Measurements from ENCODE around the gene SIPA1L3. TPM values are rescaled to one million over a fixed set of nuclear protein-coding genes. Genes with fewer than 3 reads are reported as not detected.

The SIPA1L3 gene
- total and polyA plus RNA-seq, 2 of the 13 experiments (the other 11 are each of a cell fraction or from before 2014, with no cell fraction given), result 5.5 to 7.7 TPM

DNA sequence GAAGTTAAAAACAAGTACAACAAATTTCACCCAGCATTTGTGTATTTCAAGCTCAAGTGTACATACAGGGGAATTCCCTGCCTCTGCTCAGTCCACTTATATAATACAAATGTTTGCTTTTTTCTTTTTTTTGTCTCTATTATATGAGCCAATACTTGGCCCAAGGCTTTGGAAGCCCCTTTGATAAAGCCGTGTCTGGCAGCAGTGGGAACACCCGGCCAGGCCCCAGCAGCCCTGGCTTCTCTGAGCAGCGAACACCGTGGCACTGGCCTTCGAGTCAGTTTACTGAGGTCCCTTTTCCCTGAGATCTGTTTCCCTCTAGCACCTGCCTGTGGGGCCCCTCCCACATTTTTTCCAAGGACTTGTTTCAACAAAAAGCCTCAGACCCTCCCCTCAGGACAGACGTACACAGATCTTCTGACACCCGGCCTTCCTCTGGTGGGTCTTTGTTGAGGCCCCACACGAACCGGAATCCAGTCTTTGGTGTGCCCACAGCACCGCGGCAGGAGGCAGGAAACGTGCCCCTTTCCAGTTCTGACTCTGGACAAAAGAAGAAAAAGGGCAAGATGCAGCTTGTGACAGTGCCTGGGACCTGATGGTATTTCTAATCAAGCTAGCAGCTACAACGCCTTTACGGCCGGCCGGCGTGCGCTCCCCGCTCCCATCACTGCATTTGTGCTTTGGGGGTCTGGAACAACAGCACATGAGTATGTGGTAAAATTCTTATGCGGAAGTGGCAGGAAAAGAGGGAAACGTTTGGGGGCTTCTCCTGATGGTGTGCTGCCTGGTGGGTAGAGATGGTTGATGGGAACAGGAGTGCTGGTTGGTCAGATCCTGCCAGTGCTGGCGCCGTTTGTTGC, 13.8 kb downstream of the SIPA1L3 start (continued):
- TF ChIP-seq ZNF318 (CRISPR knock-in tag; IDR thresholded peaks at IDR 0.05) (no peak), NCOA2 (CRISPR knock-in tag; IDR thresholded peaks at IDR 0.05) (0 out of 2 replicates have a peak, but pooled peaks have one; percentile 33), THAP11 (CRISPR knock-in tag; IDR thresholded peaks at IDR 0.05) (peak; percentile 24; the same call in 1 of the 2 replicates), ZGPAT (CRISPR knock-in tag; IDR thresholded peaks at IDR 0.05) (peak; percentile 39; the same call in 1 of the 2 replicates), SKI (IDR thresholded peaks at IDR 0.05; ENCODE audit: partially characterized antibody) (peak; percentile 50), FOXM1 (CRISPR knock-in tag; IDR thresholded peaks at IDR 0.05) (no peak), KDM3A (CRISPR knock-in tag; IDR thresholded peaks at IDR 0.05; ENCODE audit: low read depth) (no peak), DR1 (CRISPR knock-in tag; IDR thresholded peaks at IDR 0.05) (no peak), SP4 (CRISPR knock-in tag; IDR thresholded peaks at IDR 0.05) (no peak), REST (IDR thresholded peaks at IDR 0.05; ENCODE audit: borderline replicate concordance in 1 of 2, low read depth in 1 of 2, low read length in 2 of 2) (no peak), ZNF616 (CRISPR knock-in tag; IDR thresholded peaks at IDR 0.05; ENCODE audit: low read depth) (no peak), ZNF441 (CRISPR knock-in tag; IDR thresholded peaks at IDR 0.05; ENCODE audit: borderline replicate concordance) (no peak)
- TF ChIP-seq, protein P1, sequence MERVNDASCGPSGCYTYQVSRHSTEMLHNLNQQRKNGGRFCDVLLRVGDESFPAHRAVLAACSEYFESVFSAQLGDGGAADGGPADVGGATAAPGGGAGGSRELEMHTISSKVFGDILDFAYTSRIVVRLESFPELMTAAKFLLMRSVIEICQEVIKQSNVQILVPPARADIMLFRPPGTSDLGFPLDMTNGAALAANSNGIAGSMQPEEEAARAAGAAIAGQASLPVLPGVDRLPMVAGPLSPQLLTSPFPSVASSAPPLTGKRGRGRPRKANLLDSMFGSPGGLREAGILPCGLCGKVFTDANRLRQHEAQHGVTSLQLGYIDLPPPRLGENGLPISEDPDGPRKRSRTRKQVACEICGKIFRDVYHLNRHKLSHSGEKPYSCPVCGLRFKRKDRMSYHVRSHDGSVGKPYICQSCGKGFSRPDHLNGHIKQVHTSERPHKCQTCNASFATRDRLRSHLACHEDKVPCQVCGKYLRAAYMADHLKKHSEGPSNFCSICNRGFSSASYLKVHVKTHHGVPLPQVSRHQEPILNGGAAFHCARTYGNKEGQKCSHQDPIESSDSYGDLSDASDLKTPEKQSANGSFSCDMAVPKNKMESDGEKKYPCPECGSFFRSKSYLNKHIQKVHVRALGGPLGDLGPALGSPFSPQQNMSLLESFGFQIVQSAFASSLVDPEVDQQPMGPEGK (CRISPR knock-in tag; IDR thresholded peaks at IDR 0.05), result peak; percentile 34; the same call in 1 of the 2 replicates
